HL-60 (cell line): ENCODE data around the gene ABHD11.

Experiments
- GABPA ChIP-seq: IDR thresholded peaks from 2 replicates; pipeline ENCODE4 v1.6.1; 2012; ENCODE audit warnings: low read depth
- POLR2AphosphoS5 ChIP-seq: IDR thresholded peaks from 2 replicates; pipeline ENCODE4 v1.6.1; 2012; ENCODE audit warnings: low read depth
- SPI1 ChIP-seq: IDR thresholded peaks from 2 replicates; pipeline ENCODE4 v1.6.1; 2012; ENCODE audit warnings: low read depth, mild to moderate bottlenecking, borderline replicate concordance
- TF ChIP-seq, protein P1 (sequence below): IDR thresholded peaks from one replicate; pipeline ENCODE4 v1.5.1; 2011; ENCODE audit warnings: low read length, control low read depth, inconsistent platforms; ENCODE audit not compliant: insufficient read depth
- TF ChIP-seq, protein P2 (sequence below): IDR thresholded peaks from 2 replicates; pipeline ENCODE4 v1.6.1; 2012; ENCODE audit warnings: low read depth; ENCODE audit not compliant: insufficient replicate concordance

DNA sequence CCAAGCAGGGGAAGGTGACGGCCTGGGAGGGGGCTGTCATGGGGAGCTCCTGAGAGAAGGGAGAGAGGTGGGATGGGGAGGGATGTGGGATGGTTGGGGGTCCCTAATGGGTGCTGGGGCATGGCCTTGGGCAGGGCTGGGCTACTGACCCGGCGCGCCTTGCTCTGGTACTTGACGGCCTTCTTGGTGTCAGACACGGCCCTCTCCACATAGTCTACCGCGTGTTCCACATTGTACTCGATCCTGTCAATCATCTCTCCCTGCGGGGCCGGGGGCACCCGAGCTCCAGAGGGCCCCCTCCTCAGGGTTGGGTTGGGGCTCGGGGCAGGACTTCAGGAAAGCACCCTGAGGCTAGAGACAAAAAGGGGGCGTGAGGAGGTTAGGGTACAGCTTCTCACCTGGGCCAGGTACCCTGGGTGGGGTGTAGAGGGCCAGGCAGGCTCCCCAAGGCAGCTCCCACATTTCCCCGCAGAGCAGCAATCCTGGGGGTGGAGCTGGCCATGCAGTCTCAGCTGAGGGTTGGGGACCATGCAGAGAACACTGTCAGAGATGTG lies 37.9 kb downstream of the ABHD11 start:
- no peak for TF ChIP-seq GABPA
- TF ChIP-seq, protein P1, sequence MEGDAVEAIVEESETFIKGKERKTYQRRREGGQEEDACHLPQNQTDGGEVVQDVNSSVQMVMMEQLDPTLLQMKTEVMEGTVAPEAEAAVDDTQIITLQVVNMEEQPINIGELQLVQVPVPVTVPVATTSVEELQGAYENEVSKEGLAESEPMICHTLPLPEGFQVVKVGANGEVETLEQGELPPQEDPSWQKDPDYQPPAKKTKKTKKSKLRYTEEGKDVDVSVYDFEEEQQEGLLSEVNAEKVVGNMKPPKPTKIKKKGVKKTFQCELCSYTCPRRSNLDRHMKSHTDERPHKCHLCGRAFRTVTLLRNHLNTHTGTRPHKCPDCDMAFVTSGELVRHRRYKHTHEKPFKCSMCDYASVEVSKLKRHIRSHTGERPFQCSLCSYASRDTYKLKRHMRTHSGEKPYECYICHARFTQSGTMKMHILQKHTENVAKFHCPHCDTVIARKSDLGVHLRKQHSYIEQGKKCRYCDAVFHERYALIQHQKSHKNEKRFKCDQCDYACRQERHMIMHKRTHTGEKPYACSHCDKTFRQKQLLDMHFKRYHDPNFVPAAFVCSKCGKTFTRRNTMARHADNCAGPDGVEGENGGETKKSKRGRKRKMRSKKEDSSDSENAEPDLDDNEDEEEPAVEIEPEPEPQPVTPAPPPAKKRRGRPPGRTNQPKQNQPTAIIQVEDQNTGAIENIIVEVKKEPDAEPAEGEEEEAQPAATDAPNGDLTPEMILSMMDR, result no peak
- TF ChIP-seq SPI1, result no peak
- no peak for TF ChIP-seq POLR2AphosphoS5
- TF ChIP-seq, protein P2, sequence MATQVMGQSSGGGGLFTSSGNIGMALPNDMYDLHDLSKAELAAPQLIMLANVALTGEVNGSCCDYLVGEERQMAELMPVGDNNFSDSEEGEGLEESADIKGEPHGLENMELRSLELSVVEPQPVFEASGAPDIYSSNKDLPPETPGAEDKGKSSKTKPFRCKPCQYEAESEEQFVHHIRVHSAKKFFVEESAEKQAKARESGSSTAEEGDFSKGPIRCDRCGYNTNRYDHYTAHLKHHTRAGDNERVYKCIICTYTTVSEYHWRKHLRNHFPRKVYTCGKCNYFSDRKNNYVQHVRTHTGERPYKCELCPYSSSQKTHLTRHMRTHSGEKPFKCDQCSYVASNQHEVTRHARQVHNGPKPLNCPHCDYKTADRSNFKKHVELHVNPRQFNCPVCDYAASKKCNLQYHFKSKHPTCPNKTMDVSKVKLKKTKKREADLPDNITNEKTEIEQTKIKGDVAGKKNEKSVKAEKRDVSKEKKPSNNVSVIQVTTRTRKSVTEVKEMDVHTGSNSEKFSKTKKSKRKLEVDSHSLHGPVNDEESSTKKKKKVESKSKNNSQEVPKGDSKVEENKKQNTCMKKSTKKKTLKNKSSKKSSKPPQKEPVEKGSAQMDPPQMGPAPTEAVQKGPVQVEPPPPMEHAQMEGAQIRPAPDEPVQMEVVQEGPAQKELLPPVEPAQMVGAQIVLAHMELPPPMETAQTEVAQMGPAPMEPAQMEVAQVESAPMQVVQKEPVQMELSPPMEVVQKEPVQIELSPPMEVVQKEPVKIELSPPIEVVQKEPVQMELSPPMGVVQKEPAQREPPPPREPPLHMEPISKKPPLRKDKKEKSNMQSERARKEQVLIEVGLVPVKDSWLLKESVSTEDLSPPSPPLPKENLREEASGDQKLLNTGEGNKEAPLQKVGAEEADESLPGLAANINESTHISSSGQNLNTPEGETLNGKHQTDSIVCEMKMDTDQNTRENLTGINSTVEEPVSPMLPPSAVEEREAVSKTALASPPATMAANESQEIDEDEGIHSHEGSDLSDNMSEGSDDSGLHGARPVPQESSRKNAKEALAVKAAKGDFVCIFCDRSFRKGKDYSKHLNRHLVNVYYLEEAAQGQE, result no peak
